ENCODE measurements around the gene GFI1. TPM values are rescaled to one million over a fixed set of nuclear protein-coding genes. Genes with fewer than 3 reads are reported as not detected.

The GFI1 gene
- total RNA-seq, 2 experiments from 2014 or later, result 87.8 to 101 TPM

DNA sequence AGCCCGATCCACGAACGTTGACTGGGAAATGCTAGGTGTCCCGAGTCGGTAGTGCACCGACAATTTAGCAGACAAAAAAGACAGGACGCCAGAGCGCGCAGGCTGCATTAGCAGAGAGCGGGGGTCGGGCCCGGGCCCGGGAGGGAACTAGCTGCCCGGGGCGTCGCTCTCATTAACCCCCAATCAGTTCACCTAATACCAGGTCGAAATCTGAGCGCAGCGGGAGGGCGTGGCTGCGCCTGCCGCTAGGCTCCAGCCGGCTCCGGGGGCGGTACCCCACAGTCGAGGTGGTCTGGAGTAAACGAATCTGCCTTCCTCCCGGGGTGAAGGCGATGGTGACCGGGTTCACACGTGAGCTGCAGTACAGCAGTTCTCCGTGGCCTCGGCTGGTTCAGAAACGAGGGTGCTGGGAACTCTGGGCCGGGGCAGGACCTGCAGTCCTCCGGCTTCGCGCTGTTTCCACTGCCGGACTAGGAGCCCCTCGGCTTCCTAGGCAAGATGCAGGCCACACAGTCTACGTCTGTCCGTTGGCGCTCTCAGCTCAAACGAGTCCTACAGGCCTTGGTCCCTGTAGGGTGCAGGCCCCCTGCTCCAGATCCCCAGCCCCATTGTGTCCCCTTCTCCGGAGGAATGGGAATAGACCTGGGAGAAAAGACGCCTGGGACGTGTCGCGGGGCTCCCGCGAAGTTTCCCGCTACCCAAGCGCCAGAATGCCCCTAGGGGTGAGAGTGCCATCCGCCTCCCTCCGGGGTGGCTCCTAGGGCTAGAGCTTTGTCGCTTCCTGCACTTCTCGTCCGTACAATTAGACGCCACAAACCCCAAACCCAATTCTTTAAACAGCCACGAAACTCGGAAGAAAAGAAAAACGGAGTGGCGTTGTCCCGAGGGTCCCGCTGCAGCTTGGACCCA lies 2.0 kb downstream of the GFI1 start:
- peaks cover 37% of the 10 kb centered on the region for H3K4me1 Mint-ChIP-seq
- H3K4me3 Mint-ChIP-seq, result peak overlapping the region; percentile 95
- H3K27ac Mint-ChIP-seq, result peak overlapping the region; percentile 94
- peak; percentile 29 for ATAC-seq
- H3K27me3 Mint-ChIP-seq, result no peaks in the 10 kb centered on the region
- CTCF ChIA-PET, result interaction anchor here (0.9 to 14.6 kb wide), 27 partner anchors 9 to 181 kb away, joined by 3 to 296 read pairs (median 7); no protein-coding TSS in a partner anchor
- H3K9me3 Mint-ChIP-seq (ENCODE audit: low read depth), result no peaks in the 10 kb centered on the region
- H3K36me3 Mint-ChIP-seq, result peaks cover 38% of the 10 kb centered on the region
- DNase-seq, result peak; percentile 90

GRCh38 chr1:92483610-92484471 lies 2.9 kb downstream of the GFI1 start:
- CTCF ChIA-PET, result interaction anchor here (0.7 to 14.6 kb wide), 14 partner anchors 8 to 168 kb away, joined by 3 to 296 read pairs (median 8); no protein-coding TSS in a partner anchor
- Mint-ChIP-seq H3K27me3 (no peaks in the 10 kb centered on the region), H3K4me3 (peak overlapping the region; percentile 95), H3K36me3 (peaks cover 47% of the 10 kb centered on the region), H3K27ac (peak overlapping the region; percentile 94), H3K9me3 (ENCODE audit: low read depth) (no peaks in the 10 kb centered on the region), H3K4me1 (peaks cover 37% of the 10 kb centered on the region)
- DNase-seq (peak; percentile 76), ATAC-seq (peak; percentile 2)

- no peaks in the 10 kb centered on the region for H3K27me3 Mint-ChIP-seq
- H3K4me3 Mint-ChIP-seq, result peak overlapping the region; percentile 95
- no peaks in the 10 kb centered on the region for H3K9me3 Mint-ChIP-seq (ENCODE audit: low read depth)
- CTCF ChIA-PET, result interaction anchor here (0.7 to 14.6 kb wide), 16 partner anchors 9 to 167 kb away, joined by 3 to 296 read pairs (median 6); no protein-coding TSS in a partner anchor
- H3K4me1 Mint-ChIP-seq, result peaks cover 39% of the 10 kb centered on the region
- peaks cover 53% of the 10 kb centered on the region for H3K36me3 Mint-ChIP-seq
- peak overlapping the region; percentile 94 for H3K27ac Mint-ChIP-seq
- no peak for ATAC-seq
- peak; percentile 58 for DNase-seq
Measured at GRCh38 chr1:92482665-92483609, 3.8 kb downstream of the GFI1 start.

- Mint-ChIP-seq H3K27ac (peak overlapping the region; percentile 94), H3K36me3 (peaks cover 59% of the 10 kb centered on the region), H3K4me3 (peak overlapping the region; percentile 95), H3K4me1 (peaks cover 47% of the 10 kb centered on the region), H3K27me3 (no peaks in the 10 kb centered on the region), H3K9me3 (ENCODE audit: low read depth) (no peaks in the 10 kb centered on the region)
- CTCF ChIA-PET, result interaction anchor here (0.9 to 14.6 kb wide), 11 partner anchors 8 to 166 kb away, joined by 3 to 296 read pairs (median 6); no protein-coding TSS in a partner anchor
- no peak for DNase-seq
- no peak for ATAC-seq
Measured at GRCh38 chr1:92481971-92482664, 4.6 kb downstream of the GFI1 start.

DNA sequence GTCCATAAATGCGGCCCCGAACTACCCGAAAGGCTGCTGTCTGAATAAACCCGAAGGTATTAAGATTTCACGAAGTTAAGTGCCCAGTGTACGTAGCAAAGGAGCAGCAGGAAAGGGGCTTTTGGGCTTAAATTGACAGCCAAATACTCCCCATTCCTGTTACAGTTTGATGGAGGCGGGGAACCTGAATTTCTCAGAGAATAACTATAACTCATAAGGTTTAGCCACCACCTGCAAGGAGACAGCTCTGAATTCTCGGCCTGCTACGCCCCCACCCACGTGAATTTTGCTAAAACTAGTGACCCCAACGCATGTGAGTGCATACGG lies 5.2 kb downstream of the GFI1 start:
- Mint-ChIP-seq H3K36me3 (peaks cover 63% of the 10 kb centered on the region), H3K27ac (peak overlapping the region; percentile 94), H3K9me3 (ENCODE audit: low read depth) (no peaks in the 10 kb centered on the region), H3K4me1 (peaks cover 53% of the 10 kb centered on the region), H3K4me3 (peak overlapping the region; percentile 95), H3K27me3 (no peaks in the 10 kb centered on the region)
- CTCF ChIA-PET, result interaction anchor here (1.0 to 14.6 kb wide), 4 partner anchors 12 to 166 kb away, joined by 3 to 296 read pairs (median 20); no protein-coding TSS in a partner anchor
- no peak for ATAC-seq
- DNase-seq, result no peak

DNA sequence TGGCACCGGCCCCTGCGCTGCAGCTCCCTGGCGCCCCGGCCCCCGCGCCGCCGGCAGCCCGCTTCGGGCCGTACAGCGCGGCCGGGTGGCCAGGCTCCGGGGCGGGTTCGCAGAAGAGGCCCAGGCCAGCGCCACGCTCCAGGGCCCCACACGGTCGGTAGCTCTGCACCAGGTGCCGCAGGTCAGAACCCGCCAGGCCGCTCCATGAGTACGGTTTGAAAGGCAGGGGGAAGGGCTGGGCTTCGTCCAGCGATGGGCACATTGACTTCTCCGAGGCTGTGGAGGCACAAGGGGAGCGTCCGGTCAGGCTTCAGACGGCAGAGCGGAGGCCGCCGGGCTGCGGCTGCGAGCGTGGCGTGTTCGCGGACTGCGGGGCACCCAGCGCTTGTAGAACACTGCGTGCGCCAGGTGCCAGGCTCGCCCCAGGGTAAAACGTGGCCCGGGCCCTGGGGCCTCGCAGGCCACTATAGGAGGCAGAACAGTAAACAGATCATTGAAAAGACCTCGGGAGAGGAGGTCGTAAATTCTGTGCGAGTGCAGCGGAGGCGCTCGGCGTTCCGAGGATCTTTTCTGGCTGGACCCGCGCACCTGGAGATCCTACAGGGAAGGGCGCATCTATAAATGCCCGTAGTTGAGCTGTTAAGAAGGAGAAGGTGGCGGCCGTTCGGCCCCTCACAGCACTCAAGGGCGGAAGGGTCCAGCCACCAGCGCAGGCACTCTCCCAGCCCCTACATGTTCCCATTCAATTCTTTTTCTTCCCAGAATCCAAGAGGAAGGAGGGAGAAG lies 5.7 kb downstream of the GFI1 start:
- CTCF ChIA-PET, result interaction anchor here (1.0 to 14.6 kb wide), 3 partner anchors 11 to 165 kb away, joined by 3 to 296 read pairs (median 5); no protein-coding TSS in a partner anchor
- H3K9me3 Mint-ChIP-seq (ENCODE audit: low read depth), result no peaks in the 10 kb centered on the region
- peaks cover 58% of the 10 kb centered on the region for H3K4me1 Mint-ChIP-seq
- H3K4me3 Mint-ChIP-seq, result peak overlapping the region; percentile 95
- H3K27ac Mint-ChIP-seq, result peak overlapping the region; percentile 94
- DNase-seq (no peak), ATAC-seq (no peak)
- no peaks in the 10 kb centered on the region for H3K27me3 Mint-ChIP-seq
- H3K36me3 Mint-ChIP-seq, result peaks cover 69% of the 10 kb centered on the region

DNA sequence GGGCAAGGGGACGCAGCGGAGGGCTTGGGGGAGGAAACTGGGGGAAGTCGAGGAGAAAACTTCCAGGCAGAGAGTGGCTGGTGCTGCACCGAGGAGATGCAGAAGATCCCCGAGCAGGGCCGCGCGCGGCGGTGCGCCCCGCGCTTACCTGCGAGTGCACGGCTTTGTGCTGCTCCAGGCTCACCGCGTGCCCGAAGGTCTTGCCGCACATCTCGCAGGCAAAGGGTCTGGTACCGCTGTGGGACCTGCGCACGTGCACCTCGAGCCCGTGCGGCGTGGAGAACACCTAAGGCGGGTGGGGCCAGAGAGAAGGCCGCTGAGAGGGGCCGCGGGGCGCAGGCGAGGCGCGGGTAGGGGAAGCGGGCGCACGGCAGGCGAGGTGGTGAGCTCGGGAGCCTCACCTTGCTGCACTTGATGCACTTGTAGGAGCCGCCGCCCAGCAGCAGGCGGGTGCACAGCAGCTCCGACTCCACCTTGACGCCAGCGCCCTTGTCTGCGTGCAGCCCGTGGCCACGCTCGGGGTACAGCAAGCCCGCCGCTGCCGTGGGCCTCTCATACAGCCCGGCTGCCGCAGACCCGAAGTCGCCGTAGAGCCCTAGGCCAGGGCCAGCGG lies 6.4 kb downstream of the GFI1 start:
- no peak for DNase-seq
- ATAC-seq, result no peak
- no peaks in the 10 kb centered on the region for H3K9me3 Mint-ChIP-seq (ENCODE audit: low read depth)
- peak overlapping the region; percentile 41 for H3K4me3 Mint-ChIP-seq
- CTCF ChIA-PET, result interaction anchor here (14.6 kb wide), 1 partner anchor 164 kb away, joined by 296 read pairs; no protein-coding TSS in a partner anchor
- H3K27me3 Mint-ChIP-seq, result no peaks in the 10 kb centered on the region
- H3K27ac Mint-ChIP-seq, result peak overlapping the region; percentile 62
- peaks cover 76% of the 10 kb centered on the region for H3K36me3 Mint-ChIP-seq
- H3K4me1 Mint-ChIP-seq, result peaks cover 65% of the 10 kb centered on the region

DNA sequence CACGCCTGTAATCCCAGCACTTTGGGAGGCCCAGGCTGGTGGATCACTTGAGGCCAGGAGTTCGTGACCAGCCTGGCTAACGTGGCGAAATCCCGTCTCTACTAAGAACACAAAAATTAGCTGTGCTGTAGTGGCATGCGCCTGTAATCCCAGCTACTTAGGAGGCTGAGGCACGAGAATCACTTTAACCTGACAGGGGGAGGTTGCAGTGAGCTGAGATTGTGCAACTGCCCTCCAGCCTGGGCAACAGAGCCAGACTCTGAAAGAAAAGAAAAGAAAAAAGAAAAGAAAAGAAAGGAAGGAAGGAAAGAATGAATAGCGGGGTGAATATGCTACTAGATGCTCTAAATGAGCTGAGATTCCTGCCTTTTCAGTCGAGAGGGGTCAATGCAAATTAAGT lies 7.1 kb downstream of the GFI1 start:
- ATAC-seq, result no peak
- peak overlapping the region; percentile 41 for H3K4me3 Mint-ChIP-seq
- CTCF ChIA-PET, result interaction anchor here (14.6 kb wide), 1 partner anchor 164 kb away, joined by 296 read pairs; no protein-coding TSS in a partner anchor
- peak overlapping the region; percentile 62 for H3K27ac Mint-ChIP-seq
- DNase-seq, result no peak
- no peaks in the 10 kb centered on the region for H3K27me3 Mint-ChIP-seq
- H3K9me3 Mint-ChIP-seq (ENCODE audit: low read depth), result no peaks in the 10 kb centered on the region
- H3K36me3 Mint-ChIP-seq, result peaks cover 81% of the 10 kb centered on the region
- H3K4me1 Mint-ChIP-seq, result peaks cover 72% of the 10 kb centered on the region

DNA sequence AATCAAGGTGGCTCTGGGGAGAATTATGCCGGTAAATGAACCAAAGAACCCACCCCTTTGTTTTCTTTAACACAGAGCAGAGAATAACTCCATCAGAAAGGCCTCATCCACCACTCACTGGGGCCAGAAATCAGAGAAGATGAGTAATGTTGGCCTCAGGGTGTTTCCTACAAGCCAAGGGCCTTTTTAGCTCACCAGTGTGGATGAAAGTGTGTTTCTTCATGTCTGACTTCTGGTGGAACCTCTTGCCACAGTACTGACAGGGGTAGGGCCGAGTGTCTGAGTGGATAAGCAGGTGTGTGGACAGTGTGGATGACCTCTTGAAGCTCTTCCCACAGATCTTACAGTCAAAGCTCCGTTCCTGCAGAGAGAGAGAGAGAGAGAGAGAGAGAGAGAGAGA lies 8.3 kb downstream of the GFI1 start:
- Mint-ChIP-seq H3K9me3 (ENCODE audit: low read depth) (no peaks in the 10 kb centered on the region), H3K27ac (peak overlapping the region; percentile 84), H3K27me3 (no peaks in the 10 kb centered on the region), H3K36me3 (peaks cover 84% of the 10 kb centered on the region), H3K4me1 (peaks cover 84% of the 10 kb centered on the region), H3K4me3 (peak overlapping the region; percentile 48)
- DNase-seq, result no peak
- no peak for ATAC-seq
- CTCF ChIA-PET, result interaction anchor here (0.9 to 14.6 kb wide), 5 partner anchors 8 to 187 kb away, joined by 3 to 296 read pairs (median 3); partner anchors contain the start of gene GFI1

- H3K4me3 Mint-ChIP-seq, result peak overlapping the region; percentile 31
- peak overlapping the region; percentile 81 for H3K27ac Mint-ChIP-seq
- CTCF ChIA-PET, result interaction anchor here (0.6 to 3.4 kb wide), 7 partner anchors 9 to 897 kb away, joined by 3 to 17 read pairs (median 4); no protein-coding TSS in a partner anchor
- ATAC-seq (peak; percentile 62), DNase-seq (peak; percentile 86)
- no peaks in the 10 kb centered on the region for H3K9me3 Mint-ChIP-seq (ENCODE audit: low read depth)
- peaks cover 82% of the 10 kb centered on the region for H3K36me3 Mint-ChIP-seq
- no peaks in the 10 kb centered on the region for H3K27me3 Mint-ChIP-seq
- H3K4me1 Mint-ChIP-seq, result peaks cover 87% of the 10 kb centered on the region
Measured at GRCh38 chr1:92476071-92476631, 10.6 kb downstream of the GFI1 start.
